ENCODE measurements around the gene KLHL3. TPM values are rescaled to one million over a fixed set of nuclear protein-coding genes. Genes with fewer than 3 reads are reported as not detected.

Gene KLHL3
- polyA plus RNA-seq, 1 of the 3 experiments (the other 2 are of a cell fraction) = 3.8 TPM

DNA sequence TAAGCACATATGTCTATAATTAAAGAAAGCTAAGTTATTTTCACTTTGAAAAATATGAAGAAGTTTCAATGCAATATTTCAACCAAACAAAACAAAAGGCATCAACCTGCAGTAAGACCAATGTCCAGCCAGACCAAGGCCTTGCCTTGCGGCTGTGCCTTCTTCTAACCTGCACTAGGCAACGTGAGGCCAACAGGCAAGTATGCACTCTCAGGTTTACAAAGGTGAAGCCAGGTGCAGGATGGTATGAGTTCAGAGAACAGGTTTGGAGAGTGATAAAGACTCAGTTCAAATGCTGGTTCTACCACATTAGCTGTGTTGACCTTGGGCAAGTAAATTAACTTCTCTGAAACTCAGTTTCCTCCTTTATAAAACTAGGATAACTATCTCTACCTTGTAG, 79.3 kb downstream of the KLHL3 start:
- H3K36me3 ChIP-seq (replicated peaks in 1 of 2; ENCODE audit: control insufficient read depth in 1 of 2, insufficient read depth in 2 of 2, low read length in 1 of 2) = no peaks in the 10 kb centered on the region
- no peaks in the 10 kb centered on the region for H3K9me2 ChIP-seq
- 78% methylated on average over 2 of the region's 2 CpGs for WGBS (ENCODE audit: low lambda C conversion rate)
- no peak for DNase-seq
- H3F3A ChIP-seq (replicated peaks; ENCODE audit: insufficient read depth) = no peaks in the 10 kb centered on the region
- H3K79me2 ChIP-seq (ENCODE audit: insufficient read depth) = no peaks in the 10 kb centered on the region
- H3K4me1 ChIP-seq (ENCODE audit: control insufficient read depth in 1 of 2, insufficient read depth in 2 of 2, low read depth in 1 of 2, low read length in 1 of 2) = peaks cover 0 to 2% of the 10 kb centered on the region in 2 experiments; a peak in 1 of 4 replicates
- no peak overlapping the region for H3K4me2 ChIP-seq
- no peak overlapping the region for H2AFZ ChIP-seq (ENCODE audit: low read depth)
- H3K4me3 ChIP-seq (ENCODE audit: low read depth in 2 of 2, low read length in 1 of 2) = no peak overlapping the region
- ChIA-PET CTCF (interaction anchor here (1.4 to 11.6 kb wide), 3 partner anchors 24 to 95 kb away, joined by 3 to 239 read pairs (median 143); partner anchors contain the start of gene KLHL3), POLR2A (no interaction called here)
- no peak overlapping the region for H3K9ac ChIP-seq
- TF ChIP-seq RFX5 (IDR thresholded peaks at IDR 0.05; ENCODE audit: low read length) (no peak), JUND (IDR thresholded peaks at IDR 0.05) (no peak), CHD2 (IDR thresholded peaks at IDR 0.05; ENCODE audit: low read length, partially characterized antibody) (no peak), SMC3 (IDR thresholded peaks at IDR 0.05; ENCODE audit: low read depth, low read length) (no peak), EZH2phosphoT487 (IDR thresholded peaks at IDR 0.05; ENCODE audit: borderline replicate concordance, low read depth) (no peak), RXRA (IDR thresholded peaks at IDR 0.05; ENCODE audit: borderline replicate concordance, low read depth) (no peak), TEAD4 (IDR thresholded peaks at IDR 0.05; ENCODE audit: borderline replicate concordance, insufficient read depth) (no peak), POLR2AphosphoS5 (IDR thresholded peaks at IDR 0.05; ENCODE audit: low read depth, low read length) (no peak), RAD21 (IDR thresholded peaks at IDR 0.05; ENCODE audit: low read length) (no peak), MEF2A (IDR thresholded peaks at IDR 0.05; ENCODE audit: borderline replicate concordance, low read depth) (no peak), MXI1 (IDR thresholded peaks at IDR 0.05; ENCODE audit: low read depth, low read length) (no peak), NFIC (IDR thresholded peaks at IDR 0.05; ENCODE audit: borderline replicate concordance) (no peak), GATA2 (CRISPR knock-in tag; IDR thresholded peaks at IDR 0.05) (no peak), FOSL2 (IDR thresholded peaks at IDR 0.05; ENCODE audit: borderline replicate concordance, low read depth) (no peak), SIN3A (IDR thresholded peaks at IDR 0.05; ENCODE audit: borderline replicate concordance, low read depth, low read length) (no peak), ELF1 (IDR thresholded peaks at IDR 0.05) (no peak)
- TF ChIP-seq, protein P1, sequence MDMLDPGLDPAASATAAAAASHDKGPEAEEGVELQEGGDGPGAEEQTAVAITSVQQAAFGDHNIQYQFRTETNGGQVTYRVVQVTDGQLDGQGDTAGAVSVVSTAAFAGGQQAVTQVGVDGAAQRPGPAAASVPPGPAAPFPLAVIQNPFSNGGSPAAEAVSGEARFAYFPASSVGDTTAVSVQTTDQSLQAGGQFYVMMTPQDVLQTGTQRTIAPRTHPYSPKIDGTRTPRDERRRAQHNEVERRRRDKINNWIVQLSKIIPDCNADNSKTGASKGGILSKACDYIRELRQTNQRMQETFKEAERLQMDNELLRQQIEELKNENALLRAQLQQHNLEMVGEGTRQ (IDR thresholded peaks at IDR 0.05; ENCODE audit: borderline replicate concordance, low read depth, low read length) = no peak
- TF ChIP-seq, protein P2, sequence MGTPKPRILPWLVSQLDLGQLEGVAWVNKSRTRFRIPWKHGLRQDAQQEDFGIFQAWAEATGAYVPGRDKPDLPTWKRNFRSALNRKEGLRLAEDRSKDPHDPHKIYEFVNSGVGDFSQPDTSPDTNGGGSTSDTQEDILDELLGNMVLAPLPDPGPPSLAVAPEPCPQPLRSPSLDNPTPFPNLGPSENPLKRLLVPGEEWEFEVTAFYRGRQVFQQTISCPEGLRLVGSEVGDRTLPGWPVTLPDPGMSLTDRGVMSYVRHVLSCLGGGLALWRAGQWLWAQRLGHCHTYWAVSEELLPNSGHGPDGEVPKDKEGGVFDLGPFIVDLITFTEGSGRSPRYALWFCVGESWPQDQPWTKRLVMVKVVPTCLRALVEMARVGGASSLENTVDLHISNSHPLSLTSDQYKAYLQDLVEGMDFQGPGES (IDR thresholded peaks at IDR 0.05; ENCODE audit: low read depth, low read length) = no peak
- TF ChIP-seq, protein P3, sequence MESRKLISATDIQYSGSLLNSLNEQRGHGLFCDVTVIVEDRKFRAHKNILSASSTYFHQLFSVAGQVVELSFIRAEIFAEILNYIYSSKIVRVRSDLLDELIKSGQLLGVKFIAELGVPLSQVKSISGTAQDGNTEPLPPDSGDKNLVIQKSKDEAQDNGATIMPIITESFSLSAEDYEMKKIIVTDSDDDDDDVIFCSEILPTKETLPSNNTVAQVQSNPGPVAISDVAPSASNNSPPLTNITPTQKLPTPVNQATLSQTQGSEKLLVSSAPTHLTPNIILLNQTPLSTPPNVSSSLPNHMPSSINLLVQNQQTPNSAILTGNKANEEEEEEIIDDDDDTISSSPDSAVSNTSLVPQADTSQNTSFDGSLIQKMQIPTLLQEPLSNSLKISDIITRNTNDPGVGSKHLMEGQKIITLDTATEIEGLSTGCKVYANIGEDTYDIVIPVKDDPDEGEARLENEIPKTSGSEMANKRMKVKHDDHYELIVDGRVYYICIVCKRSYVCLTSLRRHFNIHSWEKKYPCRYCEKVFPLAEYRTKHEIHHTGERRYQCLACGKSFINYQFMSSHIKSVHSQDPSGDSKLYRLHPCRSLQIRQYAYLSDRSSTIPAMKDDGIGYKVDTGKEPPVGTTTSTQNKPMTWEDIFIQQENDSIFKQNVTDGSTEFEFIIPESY (IDR thresholded peaks at IDR 0.05; ENCODE audit: borderline replicate concordance, low read depth) = no peak
- TF ChIP-seq, protein P4, sequence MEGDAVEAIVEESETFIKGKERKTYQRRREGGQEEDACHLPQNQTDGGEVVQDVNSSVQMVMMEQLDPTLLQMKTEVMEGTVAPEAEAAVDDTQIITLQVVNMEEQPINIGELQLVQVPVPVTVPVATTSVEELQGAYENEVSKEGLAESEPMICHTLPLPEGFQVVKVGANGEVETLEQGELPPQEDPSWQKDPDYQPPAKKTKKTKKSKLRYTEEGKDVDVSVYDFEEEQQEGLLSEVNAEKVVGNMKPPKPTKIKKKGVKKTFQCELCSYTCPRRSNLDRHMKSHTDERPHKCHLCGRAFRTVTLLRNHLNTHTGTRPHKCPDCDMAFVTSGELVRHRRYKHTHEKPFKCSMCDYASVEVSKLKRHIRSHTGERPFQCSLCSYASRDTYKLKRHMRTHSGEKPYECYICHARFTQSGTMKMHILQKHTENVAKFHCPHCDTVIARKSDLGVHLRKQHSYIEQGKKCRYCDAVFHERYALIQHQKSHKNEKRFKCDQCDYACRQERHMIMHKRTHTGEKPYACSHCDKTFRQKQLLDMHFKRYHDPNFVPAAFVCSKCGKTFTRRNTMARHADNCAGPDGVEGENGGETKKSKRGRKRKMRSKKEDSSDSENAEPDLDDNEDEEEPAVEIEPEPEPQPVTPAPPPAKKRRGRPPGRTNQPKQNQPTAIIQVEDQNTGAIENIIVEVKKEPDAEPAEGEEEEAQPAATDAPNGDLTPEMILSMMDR (IDR thresholded peaks at IDR 0.05) = no peak
- no peaks in the 10 kb centered on the region for H3K9me3 ChIP-seq
- no peak overlapping the region for H3K27ac ChIP-seq (ENCODE audit: low read depth in 2 of 2, low read length in 1 of 2)
- H4K20me1 ChIP-seq (ENCODE audit: insufficient read depth) = no peaks in the 10 kb centered on the region
- no peaks in the 10 kb centered on the region for H3K27me3 ChIP-seq (ENCODE audit: insufficient read depth)
